ENCODE results near the gene CGRRF1. TPM values are rescaled to one million over a fixed set of nuclear protein-coding genes. Genes with fewer than 3 reads are reported as not detected.

Gene CGRRF1, protein sequence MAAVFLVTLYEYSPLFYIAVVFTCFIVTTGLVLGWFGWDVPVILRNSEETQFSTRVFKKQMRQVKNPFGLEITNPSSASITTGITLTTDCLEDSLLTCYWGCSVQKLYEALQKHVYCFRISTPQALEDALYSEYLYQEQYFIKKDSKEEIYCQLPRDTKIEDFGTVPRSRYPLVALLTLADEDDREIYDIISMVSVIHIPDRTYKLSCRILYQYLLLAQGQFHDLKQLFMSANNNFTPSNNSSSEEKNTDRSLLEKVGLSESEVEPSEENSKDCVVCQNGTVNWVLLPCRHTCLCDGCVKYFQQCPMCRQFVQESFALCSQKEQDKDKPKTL
- total RNA-seq: 10 to 100 TPM; 17.2 to 27.2 (median 25.6) TPM
- polyA plus RNA-seq: 16.8 TPM
- long read RNA-seq, donor 1, transcript CGRRF1-201 (6 exons, 2,057 nt): major isoform, 22 of 32 reads
- long read RNA-seq, donor 1, partial matches to known transcripts: 1 of 32 reads
- long read RNA-seq, donor 1, other reads (novel, unspliced or antisense): 9 of 32 reads
- long read RNA-seq, donor 2, transcript CGRRF1-201 (6 exons, 2,057 nt): major isoform, 14 of 19 reads
- long read RNA-seq, donor 2, partial matches to known transcripts: 0 of 19 reads
- long read RNA-seq, donor 2, other reads (novel, unspliced or antisense): 4 of 19 reads
- long read RNA-seq, donor 3, transcript CGRRF1-201 (6 exons, 2,057 nt): major isoform, 85 of 118 reads
- long read RNA-seq, donor 3, partial matches to known transcripts: 6 of 118 reads
- long read RNA-seq, donor 3, other reads (novel, unspliced or antisense): 23 of 118 reads
- long read RNA-seq, donor 4, transcript CGRRF1-201 (6 exons, 2,057 nt): major isoform, 13 of 16 reads
- long read RNA-seq, donor 4, partial matches to known transcripts: 0 of 16 reads
- long read RNA-seq, donor 4, other reads (novel, unspliced or antisense): 2 of 16 reads

- Histone ChIP-seq H3K27me3 (ENCODE audit: control insufficient read depth, insufficient read depth) (no peaks in the 10 kb centered on the region), H3K27ac (ENCODE audit: low read length) (peak within 1 kb of the TSS; percentile 21), H3K4me1 (ENCODE audit: control insufficient read depth, insufficient read depth, low read length) (peaks cover 1% of the 10 kb centered on the region), H3K9me3 (ENCODE audit: control insufficient read depth, low read length) (no peaks in the 10 kb centered on the region), H3K4me3 (ENCODE audit: low read length) (peak within 1 kb of the TSS; percentile 83)
- intact Hi-C loops (cut with DNase I): no loop called here
- WGBS: under 1% methylated on average over 66 of the region's 66 CpGs
- ATAC-seq: peak; percentile 100
- DNase-seq: peak; percentile 99 to 100 (median 100)
Observed at GRCh38 chr14:54509546-54510501, at the start of gene CGRRF1. CGRRF1 (plus strand) TSS chr14:54509906; CDS start chr14:54509960, 54 bp downstream.

DNA sequence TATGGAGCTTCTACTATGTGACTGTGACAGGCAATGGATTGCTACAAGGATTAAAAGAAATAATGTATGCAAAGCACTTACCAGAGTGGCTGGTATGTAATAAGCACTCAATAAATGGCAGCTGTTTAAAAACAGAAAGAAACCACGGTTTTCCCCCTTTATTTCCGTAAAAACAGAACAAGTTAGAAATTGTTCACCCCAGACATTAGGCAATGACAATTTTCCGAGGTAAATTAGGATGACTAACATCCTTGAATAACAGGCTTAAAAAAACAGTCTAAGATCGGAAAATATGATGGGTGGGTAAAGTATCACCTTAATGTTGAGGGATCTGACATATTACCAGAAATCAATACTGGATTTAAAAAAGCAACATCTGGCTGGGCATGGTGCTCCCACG, 47.7 kb upstream of the CGRRF1 start:
- ATAC-seq: no peak
- no peak overlapping the region for H3K4me3 ChIP-seq (ENCODE audit: low read length)
- intact Hi-C loops (cut with DNase I): no loop called here
- no peaks in the 10 kb centered on the region for H3K4me1 ChIP-seq (ENCODE audit: control insufficient read depth, insufficient read depth, low read length)
- WGBS: 84% methylated on average over 5 of the region's 5 CpGs
- H3K27ac ChIP-seq (ENCODE audit: low read length): no peak overlapping the region
- no peaks in the 10 kb centered on the region for H3K9me3 ChIP-seq (ENCODE audit: control insufficient read depth, low read length)
- no peak for DNase-seq
- no peaks in the 10 kb centered on the region for H3K27me3 ChIP-seq (ENCODE audit: control insufficient read depth, insufficient read depth)

DNA sequence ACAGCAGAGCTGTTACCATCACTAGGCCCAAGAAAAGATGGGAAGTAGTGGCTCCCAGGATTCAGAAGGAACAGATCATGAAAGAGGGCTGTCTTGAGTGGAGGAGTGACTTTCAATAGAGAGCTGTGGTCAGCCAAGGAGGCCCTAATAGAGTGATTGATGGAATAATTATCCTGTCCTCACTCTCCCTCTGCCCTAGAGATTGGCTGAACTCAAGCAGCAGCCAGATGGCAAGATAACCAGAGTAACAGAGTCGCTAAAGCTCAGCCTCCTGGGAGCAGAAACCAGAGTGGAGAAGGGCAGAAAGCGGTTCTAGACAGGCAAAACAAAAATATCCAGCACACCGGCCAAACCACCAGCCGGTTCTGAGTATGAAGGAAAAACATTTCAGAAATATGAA, 44.1 kb upstream of the CGRRF1 start:
- Histone ChIP-seq H3K4me3 (ENCODE audit: low read length) (no peak overlapping the region), H3K27ac (ENCODE audit: low read length) (no peak overlapping the region), H3K27me3 (ENCODE audit: control insufficient read depth, insufficient read depth) (no peaks in the 10 kb centered on the region), H3K4me1 (ENCODE audit: control insufficient read depth, insufficient read depth, low read length) (no peaks in the 10 kb centered on the region), H3K9me3 (ENCODE audit: control insufficient read depth, low read length) (no peaks in the 10 kb centered on the region)
- 66% methylated on average over 4 of the region's 4 CpGs for WGBS
- no peak for DNase-seq
- peak in 1 of 2 donors; percentile 31 for ATAC-seq
- intact Hi-C loops (cut with DNase I): no loop called here

DNA sequence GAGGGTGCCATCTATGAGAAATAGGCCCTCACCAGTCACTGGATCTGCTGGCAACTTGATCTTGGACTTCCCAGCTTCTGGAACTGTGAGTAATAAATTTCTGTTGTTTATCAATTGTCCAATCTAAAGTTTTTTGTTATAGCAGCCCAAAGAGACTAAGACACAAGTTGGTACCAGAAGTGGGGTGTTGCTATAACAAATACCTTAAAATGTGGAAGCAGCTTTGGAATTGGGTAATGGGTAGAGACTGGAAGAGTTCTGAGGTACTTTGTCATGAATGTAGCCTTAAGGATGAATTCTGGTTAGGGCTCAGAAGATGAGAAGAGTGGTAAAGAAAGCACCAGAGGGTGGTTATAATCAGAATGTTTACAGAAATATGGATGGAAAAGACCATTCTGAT, 42.4 kb upstream of the CGRRF1 start:
- Histone ChIP-seq H3K4me3 (ENCODE audit: low read length) (no peak overlapping the region), H3K27ac (ENCODE audit: low read length) (no peak overlapping the region), H3K9me3 (ENCODE audit: control insufficient read depth, low read length) (no peaks in the 10 kb centered on the region), H3K4me1 (ENCODE audit: control insufficient read depth, insufficient read depth, low read length) (no peaks in the 10 kb centered on the region), H3K27me3 (ENCODE audit: control insufficient read depth, insufficient read depth) (no peaks in the 10 kb centered on the region)
- intact Hi-C loops (cut with DNase I): no loop called here
- DNase-seq: no peak
- no peak for ATAC-seq

DNA sequence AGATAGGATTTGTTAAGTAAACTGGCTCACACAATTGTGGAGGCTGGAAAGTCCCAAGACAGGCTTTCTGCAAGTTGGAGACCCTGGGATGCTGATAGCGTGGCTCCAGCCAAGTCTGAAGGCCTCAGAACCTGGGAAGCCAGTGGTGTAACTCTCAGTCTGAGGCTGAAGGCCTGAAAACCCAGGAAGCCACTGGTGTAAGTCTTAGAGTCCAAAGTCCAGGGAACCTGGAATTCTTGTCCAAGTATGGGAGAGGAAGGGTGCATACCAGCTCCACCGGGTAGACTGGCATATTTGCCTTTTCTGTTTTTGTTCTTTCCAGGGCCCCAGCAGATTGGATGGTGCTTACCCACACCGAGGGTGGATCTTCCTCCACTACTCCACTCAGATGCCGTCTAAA, 39.0 kb upstream of the CGRRF1 start:
- WGBS: 82% methylated on average over 4 of the region's 4 CpGs
- Histone ChIP-seq H3K4me3 (ENCODE audit: low read length) (no peak overlapping the region), H3K27ac (ENCODE audit: low read length) (no peak overlapping the region), H3K9me3 (ENCODE audit: control insufficient read depth, low read length) (no peaks in the 10 kb centered on the region), H3K27me3 (ENCODE audit: control insufficient read depth, insufficient read depth) (no peaks in the 10 kb centered on the region), H3K4me1 (ENCODE audit: control insufficient read depth, insufficient read depth, low read length) (peaks cover 2% of the 10 kb centered on the region)
- DNase-seq (no peak), ATAC-seq (peak in 1 of 2 donors; percentile 17)
- intact Hi-C loops (cut with DNase I): no loop called here

DNA sequence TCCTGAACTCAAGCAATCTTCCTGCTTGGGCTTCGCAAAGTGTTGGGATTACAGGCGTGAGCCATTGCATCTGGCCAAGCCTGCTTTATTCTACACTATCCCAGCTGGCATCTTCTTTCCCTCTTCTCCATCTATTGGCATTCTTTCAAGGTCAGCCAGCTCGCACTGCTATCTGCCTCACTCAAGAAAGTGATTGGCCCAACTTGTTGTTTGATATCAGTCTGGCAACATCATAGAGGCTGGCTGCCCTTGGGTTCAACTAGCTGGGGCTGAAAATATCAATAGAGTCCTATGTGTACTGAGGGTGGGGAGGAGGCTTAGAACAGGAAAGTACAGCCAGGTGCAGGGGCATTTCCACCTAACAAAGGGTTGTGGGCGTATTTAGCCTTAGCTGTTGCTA, 38.1 kb upstream of the CGRRF1 start:
- Histone ChIP-seq H3K4me1 (ENCODE audit: control insufficient read depth, insufficient read depth, low read length) (peaks cover 2% of the 10 kb centered on the region), H3K4me3 (ENCODE audit: low read length) (no peak overlapping the region), H3K27me3 (ENCODE audit: control insufficient read depth, insufficient read depth) (no peaks in the 10 kb centered on the region), H3K27ac (ENCODE audit: low read length) (peak overlapping the region; percentile 33), H3K9me3 (ENCODE audit: control insufficient read depth, low read length) (no peaks in the 10 kb centered on the region)
- 63% methylated on average over 4 of the region's 4 CpGs for WGBS
- intact Hi-C loops (cut with DNase I): no loop called here
- DNase-seq (no peak), ATAC-seq (peak; percentile 56)

- peaks cover 2% of the 10 kb centered on the region for H3K4me1 ChIP-seq (ENCODE audit: control insufficient read depth, insufficient read depth, low read length)
- ATAC-seq (peak; percentile 42 to 50), DNase-seq (no peak)
- H3K9me3 ChIP-seq (ENCODE audit: control insufficient read depth, low read length): no peaks in the 10 kb centered on the region
- intact Hi-C loops (cut with DNase I): no loop called here
- H3K27me3 ChIP-seq (ENCODE audit: control insufficient read depth, insufficient read depth): no peaks in the 10 kb centered on the region
- 66% methylated on average over 4 of the region's 4 CpGs for WGBS
- H3K4me3 ChIP-seq (ENCODE audit: low read length): no peak overlapping the region
- H3K27ac ChIP-seq (ENCODE audit: low read length): peak overlapping the region; percentile 33
Observed at GRCh38 chr14:54472315-54472714, 37.4 kb upstream of the CGRRF1 start.

- no peak overlapping the region for H3K27ac ChIP-seq (ENCODE audit: low read length)
- no peaks in the 10 kb centered on the region for H3K9me3 ChIP-seq (ENCODE audit: control insufficient read depth, low read length)
- 76% methylated on average over 2 of the region's 2 CpGs for WGBS
- no peak for ATAC-seq
- H3K27me3 ChIP-seq (ENCODE audit: control insufficient read depth, insufficient read depth): no peaks in the 10 kb centered on the region
- no peak overlapping the region for H3K4me3 ChIP-seq (ENCODE audit: low read length)
- peaks cover 2% of the 10 kb centered on the region for H3K4me1 ChIP-seq (ENCODE audit: control insufficient read depth, insufficient read depth, low read length)
- intact Hi-C loops (cut with DNase I): no loop called here
- DNase-seq: no peak
Observed at GRCh38 chr14:54474232-54474793, 35.4 kb upstream of the CGRRF1 start.

DNA sequence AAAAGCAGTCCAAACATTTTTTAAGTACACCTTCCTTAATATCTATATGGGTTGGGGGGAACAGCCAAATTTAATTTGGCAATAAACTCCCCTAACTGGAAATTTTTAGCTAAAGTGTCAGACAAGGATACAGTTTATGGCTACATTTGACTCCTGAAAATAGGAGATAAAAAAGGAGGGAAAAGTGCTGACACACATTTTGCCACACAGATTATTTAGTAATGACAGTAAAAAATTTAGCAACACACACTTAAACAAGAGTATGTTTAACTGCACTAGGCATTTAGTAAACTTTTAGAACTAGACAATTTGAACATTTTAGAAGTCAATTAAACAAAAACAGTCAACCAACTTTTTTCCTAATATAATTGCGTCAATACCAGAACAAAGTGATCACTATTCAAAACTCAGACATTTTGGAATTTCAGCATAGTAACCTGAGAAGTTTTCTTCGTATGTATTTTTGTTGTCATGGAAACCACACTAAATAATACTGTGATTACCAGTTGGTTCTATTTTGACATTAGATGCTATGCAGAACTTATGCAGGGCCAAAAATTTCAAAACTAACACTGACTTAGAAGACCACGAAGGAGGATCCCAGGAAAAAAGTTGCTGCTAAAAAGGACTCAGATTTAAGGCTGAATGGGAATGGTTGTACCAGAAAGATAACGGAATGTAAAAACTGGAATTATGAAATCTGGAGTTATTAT, 34.4 kb upstream of the CGRRF1 start:
- peaks cover 2% of the 10 kb centered on the region for H3K4me1 ChIP-seq (ENCODE audit: control insufficient read depth, insufficient read depth, low read length)
- no peak for DNase-seq
- intact Hi-C loops (cut with DNase I): no loop called here
- H3K27ac ChIP-seq (ENCODE audit: low read length): no peak overlapping the region
- no peak for ATAC-seq
- H3K4me3 ChIP-seq (ENCODE audit: low read length): no peak overlapping the region
- WGBS: 59% methylated on average over 4 of the region's 4 CpGs
- H3K27me3 ChIP-seq (ENCODE audit: control insufficient read depth, insufficient read depth): no peaks in the 10 kb centered on the region
- no peaks in the 10 kb centered on the region for H3K9me3 ChIP-seq (ENCODE audit: control insufficient read depth, low read length)

DNA sequence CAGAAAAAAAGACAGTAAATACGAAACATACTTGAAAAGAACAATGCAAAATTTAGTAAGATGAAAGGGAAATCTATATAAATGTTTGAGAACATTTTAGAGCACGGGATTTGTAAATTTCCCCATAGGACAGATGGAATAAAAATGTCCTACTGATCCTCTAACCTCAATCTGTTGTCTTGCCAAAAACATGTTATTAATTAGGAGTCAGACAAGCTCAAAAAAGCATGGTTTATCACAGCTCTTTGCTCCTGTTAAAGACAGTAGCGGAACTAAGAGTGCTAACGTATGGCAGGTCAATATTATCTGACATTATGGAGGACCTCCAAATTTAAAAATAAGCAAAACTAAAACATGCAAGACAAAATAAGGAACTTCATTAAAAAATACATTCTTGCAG, 33.8 kb upstream of the CGRRF1 start:
- H3K4me3 ChIP-seq (ENCODE audit: low read length): no peak overlapping the region
- WGBS: 72% methylated on average over 4 of the region's 4 CpGs
- peaks cover 2% of the 10 kb centered on the region for H3K4me1 ChIP-seq (ENCODE audit: control insufficient read depth, insufficient read depth, low read length)
- no peaks in the 10 kb centered on the region for H3K9me3 ChIP-seq (ENCODE audit: control insufficient read depth, low read length)
- DNase-seq (no peak), ATAC-seq (no peak)
- H3K27me3 ChIP-seq (ENCODE audit: control insufficient read depth, insufficient read depth): no peaks in the 10 kb centered on the region
- H3K27ac ChIP-seq (ENCODE audit: low read length): no peak overlapping the region
- intact Hi-C loops (cut with DNase I): no loop called here
